Measurements from ENCODE around the gene TBC1D22A. TPM values are rescaled to one million over a fixed set of nuclear protein-coding genes. Genes with fewer than 3 reads are reported as not detected.

The TBC1D22A gene
- total RNA-seq, 4 donors from 2014 or later, result 42.6 to 70.4 (median 55.1) TPM

DNA sequence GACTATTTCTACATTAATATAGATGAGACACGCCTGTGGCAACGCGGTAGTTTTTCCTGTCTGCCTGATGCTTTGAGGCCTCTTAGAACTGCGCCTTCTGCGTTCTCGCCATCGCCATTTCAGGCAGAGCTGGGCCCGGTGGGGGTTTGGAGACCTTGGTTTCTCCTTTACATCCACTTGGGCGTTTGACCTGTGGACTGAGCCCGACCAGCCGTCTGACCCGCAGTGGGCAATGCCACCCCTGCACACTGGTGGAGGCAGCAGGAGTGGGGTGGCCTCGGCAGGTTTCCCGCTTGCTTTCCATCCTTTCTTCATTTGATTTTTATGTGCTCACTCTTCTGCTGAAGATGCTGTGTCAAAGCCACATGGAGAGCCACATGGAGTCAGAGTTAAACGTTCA lies 130.4 kb downstream of the TBC1D22A start:
- TF ChIP-seq CTCF (IDR thresholded peaks at IDR 0.05), result no peak
- no peak for DNase-seq
- no peak overlapping the region for H3K27ac ChIP-seq

GRCh38 chr22:46893281-46894020 lies 131.0 kb downstream of the TBC1D22A start:
- H3K27ac ChIP-seq, result peak overlapping the region in 2 of 4 donors; percentile 15 to 56
- H3K9me3 ChIP-seq, result no peaks in the 10 kb centered on the region
- H3K27me3 ChIP-seq, result no peaks in the 10 kb centered on the region
- H3K4me3 ChIP-seq, result no peak overlapping the region
- DNase-seq, result peak in 1 of 3 donors; percentile 19
- peaks cover 0 to 5% (median 0%) of the 10 kb centered on the region in 4 donors for H3K4me1 ChIP-seq
- H3K36me3 ChIP-seq, result peaks cover 0 to 25% (median 0%) of the 10 kb centered on the region in 3 donors
- TF ChIP-seq POLR2A (IDR thresholded peaks at IDR 0.05), result no peak
- no peak for TF ChIP-seq CTCF (IDR thresholded peaks at IDR 0.05)

More for the DNA sequence above, 130.4 kb downstream of the TBC1D22A start:
- H3K4me3 ChIP-seq, result no peak overlapping the region
- no peaks in the 10 kb centered on the region for H3K9me3 ChIP-seq
- peaks cover 0 to 26% (median 0%) of the 10 kb centered on the region in 3 donors for H3K36me3 ChIP-seq
- H3K27me3 ChIP-seq, result no peaks in the 10 kb centered on the region
- peaks cover 0 to 5% (median 0%) of the 10 kb centered on the region in 4 donors for H3K4me1 ChIP-seq

DNA sequence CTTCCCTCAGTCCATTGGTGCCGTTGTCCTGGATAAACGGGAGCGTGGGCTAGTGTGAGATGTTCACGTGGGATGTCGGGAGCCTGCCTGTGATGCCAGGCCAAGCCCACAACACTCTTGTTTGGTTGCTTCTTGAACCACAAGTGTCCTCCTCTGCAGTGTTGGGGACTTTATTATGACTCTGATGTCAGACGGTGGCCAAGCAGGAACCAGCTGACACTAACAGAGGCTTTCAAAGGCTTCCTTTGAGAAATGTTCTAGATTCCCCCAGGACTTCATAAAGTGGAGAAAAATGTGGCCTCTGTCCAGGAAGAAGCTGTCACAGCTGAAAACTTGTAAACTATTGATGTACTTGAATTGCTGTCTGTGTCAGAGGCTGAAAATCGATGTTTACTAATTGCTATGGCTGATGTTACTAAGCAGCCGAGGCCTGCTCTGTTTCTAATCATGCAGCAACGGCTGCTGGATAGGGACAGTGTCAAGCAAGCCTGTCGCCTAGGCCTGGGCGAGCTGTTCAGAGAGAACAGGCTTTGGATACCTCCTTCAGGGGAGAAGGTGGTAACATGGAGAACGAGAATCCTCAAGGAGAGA lies 131.7 kb downstream of the TBC1D22A start:
- Histone ChIP-seq H3K27me3 (no peaks in the 10 kb centered on the region), H3K36me3 (peaks cover 0 to 23% (median 0%) of the 10 kb centered on the region in 3 donors), H3K4me1 (peaks cover 0 to 5% (median 0%) of the 10 kb centered on the region in 4 donors), H3K4me3 (no peak overlapping the region), H3K9me3 (no peaks in the 10 kb centered on the region), H3K27ac (peak overlapping the region in 2 of 4 donors; percentile 52 to 56)
- peak in 1 of 3 donors; percentile 41 for DNase-seq
- TF ChIP-seq POLR2A (IDR thresholded peaks at IDR 0.05), result no peak
- TF ChIP-seq CTCF (IDR thresholded peaks at IDR 0.05), result no peak

DNA sequence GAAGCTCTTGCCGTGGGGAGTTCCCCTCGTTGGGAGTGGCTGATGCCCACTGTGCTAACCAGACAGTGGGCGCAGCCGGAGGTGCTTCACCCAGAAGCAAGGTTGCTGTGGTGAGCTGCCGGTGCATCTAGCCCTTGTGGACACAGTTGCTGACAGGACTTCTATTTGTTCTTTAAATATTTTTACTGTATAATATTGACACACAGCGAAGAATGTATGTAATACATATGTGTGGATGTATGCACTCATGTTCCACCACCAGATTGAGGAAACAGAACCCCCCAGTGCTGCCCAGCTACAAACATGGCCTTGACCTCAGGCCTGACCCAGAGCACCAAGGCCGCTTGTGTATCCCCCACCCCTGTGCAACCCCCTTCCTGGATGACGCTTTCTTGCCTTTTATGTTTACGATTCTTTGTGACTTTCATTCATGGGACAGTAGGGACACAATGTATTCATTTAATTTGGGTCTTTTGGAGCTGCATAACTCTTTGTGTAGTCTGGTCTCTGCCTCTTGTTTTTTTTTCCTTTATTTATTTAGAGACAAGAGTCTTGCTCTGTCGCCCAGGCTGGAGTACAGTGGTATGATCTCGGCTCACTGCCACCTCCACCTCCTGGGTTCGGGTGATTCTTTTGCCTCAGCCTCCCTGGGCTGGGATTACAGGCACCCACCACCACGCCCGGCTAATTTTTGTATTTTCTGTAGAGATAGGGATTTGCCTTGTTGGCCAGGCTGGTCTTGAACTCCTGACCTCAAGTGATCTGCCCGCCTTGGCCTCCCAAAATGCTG lies 132.6 kb downstream of the TBC1D22A start:
- no peaks in the 10 kb centered on the region for H3K27me3 ChIP-seq
- H3K4me1 ChIP-seq, result peaks cover 0 to 5% (median 0%) of the 10 kb centered on the region in 4 donors
- no peak for DNase-seq
- no peak overlapping the region for H3K4me3 ChIP-seq
- TF ChIP-seq POLR2A (IDR thresholded peaks at IDR 0.05) (no peak), CTCF (IDR thresholded peaks at IDR 0.05) (no peak)
- H3K9me3 ChIP-seq, result no peaks in the 10 kb centered on the region
- peak overlapping the region in 2 of 4 donors; percentile 38 to 52 for H3K27ac ChIP-seq
- H3K36me3 ChIP-seq, result peaks cover 0 to 23% (median 0%) of the 10 kb centered on the region in 3 donors

- TF ChIP-seq CTCF (IDR thresholded peaks at IDR 0.05) (no peak), POLR2A (IDR thresholded peaks at IDR 0.05) (no peak)
- Histone ChIP-seq H3K27me3 (no peaks in the 10 kb centered on the region), H3K36me3 (peaks cover 0 to 23% (median 0%) of the 10 kb centered on the region in 3 donors), H3K4me3 (no peak overlapping the region), H3K27ac (peak overlapping the region in 2 of 4 donors; percentile 30 to 52), H3K4me1 (peaks cover 0 to 5% (median 0%) of the 10 kb centered on the region in 4 donors), H3K9me3 (no peaks in the 10 kb centered on the region)
- no peak for DNase-seq
Observed at GRCh38 chr22:46895753-46896152, 133.3 kb downstream of the TBC1D22A start.

Measured in Peyer's patch (tissue), 4 donors.